Vagina (tissue), 2 donors: Measurements from ENCODE around the gene HCN4.

Experiments
- POLR2AphosphoS5 ChIP-seq, 2 donors: sonication (generic); formaldehyde crosslinking; IDR thresholded peaks; one replicate each; pipeline ENCODE4 v1.9.0; 2017; ENCODE audit warnings: antibody characterized with exemption in 2 of 2, mild to moderate bottlenecking in 2 of 2, low read depth in 1 of 2; ENCODE audit not compliant: insufficient read depth in 1 of 2
- TF ChIP-seq, protein P1 (sequence below), 3 experiments: fragments of 450-650 bp in 2 of 3; fragments of 200-600 bp in 1 of 3; sonication (generic) in 1 of 3; IDR thresholded peaks; one replicate each; pipeline ENCODE4 v1.5.1; 2017 to 2019; ENCODE audit warnings: antibody characterized with exemption in 3 of 3, mild to moderate bottlenecking in 2 of 3, moderate library complexity in 2 of 3

GRCh38 chr15:73388256-73388781 lies 19.6 kb upstream of the HCN4 start:
- TF ChIP-seq, protein P1, sequence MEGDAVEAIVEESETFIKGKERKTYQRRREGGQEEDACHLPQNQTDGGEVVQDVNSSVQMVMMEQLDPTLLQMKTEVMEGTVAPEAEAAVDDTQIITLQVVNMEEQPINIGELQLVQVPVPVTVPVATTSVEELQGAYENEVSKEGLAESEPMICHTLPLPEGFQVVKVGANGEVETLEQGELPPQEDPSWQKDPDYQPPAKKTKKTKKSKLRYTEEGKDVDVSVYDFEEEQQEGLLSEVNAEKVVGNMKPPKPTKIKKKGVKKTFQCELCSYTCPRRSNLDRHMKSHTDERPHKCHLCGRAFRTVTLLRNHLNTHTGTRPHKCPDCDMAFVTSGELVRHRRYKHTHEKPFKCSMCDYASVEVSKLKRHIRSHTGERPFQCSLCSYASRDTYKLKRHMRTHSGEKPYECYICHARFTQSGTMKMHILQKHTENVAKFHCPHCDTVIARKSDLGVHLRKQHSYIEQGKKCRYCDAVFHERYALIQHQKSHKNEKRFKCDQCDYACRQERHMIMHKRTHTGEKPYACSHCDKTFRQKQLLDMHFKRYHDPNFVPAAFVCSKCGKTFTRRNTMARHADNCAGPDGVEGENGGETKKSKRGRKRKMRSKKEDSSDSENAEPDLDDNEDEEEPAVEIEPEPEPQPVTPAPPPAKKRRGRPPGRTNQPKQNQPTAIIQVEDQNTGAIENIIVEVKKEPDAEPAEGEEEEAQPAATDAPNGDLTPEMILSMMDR (IDR thresholded peaks at IDR 0.05): no peak
- TF ChIP-seq POLR2AphosphoS5 (IDR thresholded peaks at IDR 0.05; ENCODE audit: insufficient read depth in 1 of 2, low read depth in 1 of 2): no peak
